HepG2 (cell line): ENCODE measurements around the gene AMDHD1. TPM values are rescaled to one million over a fixed set of nuclear protein-coding genes. Genes with fewer than 3 reads are reported as not detected.

ENCODE experiments used
- BCL3 ChIP-seq: sonication (generic); formaldehyde crosslinking; IDR thresholded peaks from 2 replicates; pipeline ENCODE4 v1.5.1; 2020; ENCODE audit warnings: mild to moderate bottlenecking, missing genetic modification reagents, moderate library complexity
- DRAP1 ChIP-seq: IDR thresholded peaks from 2 replicates; pipeline ENCODE4 v1.6.1; 2016; ENCODE audit warnings: missing genetic modification reagents, missing compliant biosample characterization
- ETS1 ChIP-seq: sonication (generic); formaldehyde crosslinking; IDR thresholded peaks from 2 replicates; pipeline ENCODE4 v1.4.0; 2020; ENCODE audit warnings: missing genetic modification reagents
- ETV6 ChIP-seq: sonication (generic); formaldehyde crosslinking; conservative IDR thresholded peaks from 2 replicates; pipeline ENCODE4 v1.4.0; 2020; ENCODE audit warnings: missing genetic modification reagents
- GPBP1L1 ChIP-seq: sonication (generic); formaldehyde crosslinking; IDR thresholded peaks from 2 replicates; pipeline ENCODE4 v1.5.0; 2020; ENCODE audit warnings: mild to moderate bottlenecking, missing genetic modification reagents
- HES4 ChIP-seq: sonication (generic); formaldehyde crosslinking; IDR thresholded peaks from 2 replicates; pipeline ENCODE4 v1.9.0; 2021; ENCODE audit warnings: mild to moderate bottlenecking, missing genetic modification reagents, borderline replicate concordance
- HOMEZ ChIP-seq: IDR thresholded peaks from 2 replicates; pipeline ENCODE4 v1.6.1; 2016; ENCODE audit warnings: low read depth
- KDM5A ChIP-seq: fragments of 200-600 bp; sonication (generic); IDR thresholded peaks from 2 replicates; pipeline ENCODE4 v1.7.0; 2018; ENCODE audit warnings: antibody characterized with exemption, mild to moderate bottlenecking, low read length, borderline replicate concordance
- KDM5B ChIP-seq: sonication (generic); formaldehyde crosslinking; IDR thresholded peaks from 2 replicates; pipeline ENCODE4 v1.4.0; 2020; ENCODE audit warnings: missing genetic modification reagents, mild to moderate bottlenecking, borderline replicate concordance
- MBNL3 ChIP-seq: fragments of 250-450 bp; sonication (Bioruptor Pico); conservative IDR thresholded peaks from 2 replicates; pipeline ENCODE4 v1.8.0; 2022; ENCODE audit warnings: mild to moderate bottlenecking, inconsistent platforms
- MYC ChIP-seq: sonication (generic); formaldehyde crosslinking; IDR thresholded peaks from 2 replicates; pipeline ENCODE4 v1.9.0; 2021; ENCODE audit warnings: missing genetic modification reagents, borderline replicate concordance
- POLR2A ChIP-seq, 2 experiments: IDR thresholded peaks; 2 replicates each; pipeline ENCODE4 v1.6.1; 2011; ENCODE audit warnings: low read depth in 2 of 2, low read length in 2 of 2, mild to moderate bottlenecking in 1 of 2, moderate library complexity in 1 of 2; ENCODE audit not compliant: insufficient read depth in 1 of 2
- RARG ChIP-seq: sonication (generic); formaldehyde crosslinking; IDR thresholded peaks from 2 replicates; pipeline ENCODE4 v1.4.0; 2020; ENCODE audit warnings: low read depth, mild to moderate bottlenecking, missing genetic modification reagents
- RFX3 ChIP-seq: IDR thresholded peaks from 2 replicates; pipeline ENCODE4 v1.6.1; 2016; ENCODE audit warnings: missing biosample characterization, missing genetic modification reagents
- ZFP36L1 ChIP-seq: sonication (generic); formaldehyde crosslinking; IDR thresholded peaks from 2 replicates; pipeline ENCODE4 v1.8.0; 2022; ENCODE audit warnings: mild to moderate bottlenecking, missing genetic modification reagents, moderate library complexity
- ZKSCAN8 ChIP-seq: IDR thresholded peaks from 2 replicates; pipeline ENCODE4 v1.6.1; 2016; ENCODE audit warnings: borderline replicate concordance, missing genetic modification reagents, missing compliant biosample characterization
- ZNF335 ChIP-seq: sonication (generic); formaldehyde crosslinking; IDR thresholded peaks from 2 replicates; pipeline ENCODE4 v1.4.0; 2020; ENCODE audit warnings: missing genetic modification reagents
- ZNF460 ChIP-seq: sonication (generic); formaldehyde crosslinking; IDR thresholded peaks from 2 replicates; pipeline ENCODE4 v1.5.1; 2020; ENCODE audit warnings: missing genetic modification reagents, mild to moderate bottlenecking, borderline replicate concordance
- polyA plus RNA-seq, 8 experiments: library from polyadenylated mRNA; depleted of rRNA in 3 of 8; stranded (reverse) in 7 of 8; unstranded in 1 of 8; fragments of >200 nt; fragmentation: Illumina TruSeq in 4 of 8; extraction: Trizol in 4 of 8; gene quantifications; 2 replicates each; pipeline versions ENCODE4 v1.2.1 to v1.2.3, GENCODE V29; 2011 to 2016; ENCODE audit warnings: low read depth in 4 of 8, missing spikeins in 1 of 8, mixed read lengths in 1 of 8; ENCODE audit not compliant: insufficient read depth in 1 of 8
- total RNA-seq, 5 experiments: library from RNA; depleted of rRNA; stranded (reverse); fragments of >200 nt; fragmentation: Illumina TruSeq; extraction: Trizol; gene quantifications; 2 replicates each; pipeline ENCODE4 v1.2.3, GENCODE V29; 2016; ENCODE audit warnings: low read depth in 1 of 5
- TF ChIP-seq, protein P1 (sequence below): sonication (generic); formaldehyde crosslinking; conservative IDR thresholded peaks from 2 replicates; pipeline ENCODE4 v1.8.0; 2022; ENCODE audit warnings: low read depth, missing genetic modification reagents
- TF ChIP-seq, protein P2 (sequence below): IDR thresholded peaks from 2 replicates; pipeline ENCODE4 v1.6.1; 2012; ENCODE audit warnings: low read depth, low read length, improper control_type of control experiment

Gene AMDHD1
- total and polyA plus RNA-seq, 2 of the 13 experiments (the other 11 are each of a cell fraction or from before 2014, with no cell fraction given) = 6.5 to 29.6 TPM

DNA sequence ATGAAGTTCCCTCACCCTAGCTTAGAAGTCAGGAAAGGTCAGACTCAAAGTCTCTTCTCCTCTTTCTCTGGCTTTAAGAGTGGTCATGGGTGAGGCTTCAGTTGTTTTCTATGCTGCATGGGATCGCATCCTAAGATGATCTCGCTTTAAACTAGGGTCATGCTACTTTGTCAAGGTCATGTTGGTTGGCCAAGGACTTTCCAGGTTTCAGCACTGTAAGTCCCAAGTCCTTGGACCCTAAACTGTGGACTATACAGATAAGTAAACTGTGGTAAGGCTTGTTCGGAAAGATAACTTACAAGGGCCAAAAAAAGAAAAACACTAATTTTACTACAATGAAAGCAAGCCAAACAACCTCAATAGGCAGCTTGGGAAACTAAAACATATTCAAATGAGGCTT lies 35.6 kb downstream of the AMDHD1 start (continued):
- TF ChIP-seq GPBP1L1 (CRISPR knock-in tag) (no peak), ZKSCAN8 (CRISPR knock-in tag) (no peak), HES4 (CRISPR knock-in tag) (no peak), KDM5B (CRISPR knock-in tag) (no peak), BCL3 (CRISPR knock-in tag) (no peak), ETS1 (no peak), MYC (CRISPR knock-in tag) (no peak), RARG (no peak), KDM5A (no peak), POLR2A (IDR thresholded peaks at IDR 0.05; ENCODE audit: insufficient read depth in 1 of 2, low read depth in 2 of 2, low read length in 2 of 2) (no peak), ZNF335 (no peak), HOMEZ (CRISPR knock-in tag) (peak; percentile 45; the same call in 1 of the 2 replicates), ETV6 (CRISPR knock-in tag) (no peak), ZNF460 (no peak), DRAP1 (CRISPR knock-in tag) (no peak), ZFP36L1 (CRISPR knock-in tag) (no peak), RFX3 (no peak), MBNL3 (CRISPR knock-in tag) (no peak)
- TF ChIP-seq, protein P1, sequence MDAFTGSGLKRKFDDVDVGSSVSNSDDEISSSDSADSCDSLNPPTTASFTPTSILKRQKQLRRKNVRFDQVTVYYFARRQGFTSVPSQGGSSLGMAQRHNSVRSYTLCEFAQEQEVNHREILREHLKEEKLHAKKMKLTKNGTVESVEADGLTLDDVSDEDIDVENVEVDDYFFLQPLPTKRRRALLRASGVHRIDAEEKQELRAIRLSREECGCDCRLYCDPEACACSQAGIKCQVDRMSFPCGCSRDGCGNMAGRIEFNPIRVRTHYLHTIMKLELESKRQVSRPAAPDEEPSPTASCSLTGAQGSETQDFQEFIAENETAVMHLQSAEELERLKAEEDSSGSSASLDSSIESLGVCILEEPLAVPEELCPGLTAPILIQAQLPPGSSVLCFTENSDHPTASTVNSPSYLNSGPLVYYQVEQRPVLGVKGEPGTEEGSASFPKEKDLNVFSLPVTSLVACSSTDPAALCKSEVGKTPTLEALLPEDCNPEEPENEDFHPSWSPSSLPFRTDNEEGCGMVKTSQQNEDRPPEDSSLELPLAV (CRISPR knock-in tag) = no peak
- TF ChIP-seq, protein P2, sequence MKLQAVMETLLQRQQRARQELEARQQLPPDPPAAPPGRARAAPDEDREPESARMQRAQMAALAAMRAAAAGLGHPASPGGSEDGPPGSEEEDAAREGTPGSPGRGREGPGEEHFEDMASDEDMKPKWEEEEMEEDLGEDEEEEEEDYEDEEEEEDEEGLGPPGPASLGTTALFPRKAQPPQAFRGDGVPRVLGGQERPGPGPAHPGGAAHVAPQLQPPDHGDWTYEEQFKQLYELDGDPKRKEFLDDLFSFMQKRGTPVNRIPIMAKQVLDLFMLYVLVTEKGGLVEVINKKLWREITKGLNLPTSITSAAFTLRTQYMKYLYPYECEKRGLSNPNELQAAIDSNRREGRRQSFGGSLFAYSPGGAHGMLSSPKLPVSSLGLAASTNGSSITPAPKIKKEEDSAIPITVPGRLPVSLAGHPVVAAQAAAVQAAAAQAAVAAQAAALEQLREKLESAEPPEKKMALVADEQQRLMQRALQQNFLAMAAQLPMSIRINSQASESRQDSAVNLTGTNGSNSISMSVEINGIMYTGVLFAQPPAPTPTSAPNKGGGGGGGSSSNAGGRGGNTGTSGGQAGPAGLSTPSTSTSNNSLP = no peak
